Astrocyte (in vitro differentiated cells and primary cell): Measurements from ENCODE around the gene VSIG4. TPM values are rescaled to one million over a fixed set of nuclear protein-coding genes. Genes with fewer than 3 reads are reported as not detected.
A peak's percentile ranks its signal among the peaks of the same experiment; 100 is the strongest.

Experiments
- DNase-seq: peaks from one replicate; pipeline ENCODE4 v3.0.0-alpha.2; 2010; ENCODE audit warnings: low read depth
- FAIRE-seq: peaks from 2 replicates; lab custom pipeline; 2011; peaks lifted over from hg19 to GRCh38; lab: Jason Lieb, UNC
- H2AFZ ChIP-seq: 2 replicates; pipeline ENCODE4 v1.6.0; 2012; ENCODE audit warnings: low read depth, low read length, inconsistent platforms
- H3K27ac ChIP-seq: 2 replicates; pipeline ENCODE4 v1.5.1; 2011; ENCODE audit warnings: low read depth, low read length, inconsistent platforms
- H3K27me3 ChIP-seq: 2 replicates; pipeline ENCODE4 v1.6.0; 2011; ENCODE audit warnings: low read length, inconsistent platforms; ENCODE audit not compliant: insufficient read depth
- H3K36me3 ChIP-seq: 2 replicates; pipeline ENCODE4 v1.5.1; 2011; ENCODE audit warnings: low read length, inconsistent platforms; ENCODE audit not compliant: insufficient read depth
- H3K4me1 ChIP-seq: 2 replicates; pipeline ENCODE4 v1.5.1; 2011; ENCODE audit warnings: low read length, inconsistent platforms; ENCODE audit not compliant: insufficient read depth
- H3K4me2 ChIP-seq: 2 replicates; pipeline ENCODE4 v1.6.0; 2012; ENCODE audit warnings: low read length, inconsistent platforms
- H3K4me3 ChIP-seq: 2 replicates; pipeline ENCODE4 v1.5.1; 2011; ENCODE audit warnings: low read depth, mild to moderate bottlenecking, low read length, inconsistent platforms; ENCODE audit not compliant: insufficient read depth
- H3K79me2 ChIP-seq: 2 replicates; pipeline ENCODE4 v1.6.0; 2012; ENCODE audit warnings: mild to moderate bottlenecking, low read length, inconsistent platforms; ENCODE audit not compliant: insufficient read depth
- H3K9ac ChIP-seq: 2 replicates; pipeline ENCODE4 v1.6.0; 2012; ENCODE audit warnings: mild to moderate bottlenecking, low read length, inconsistent platforms
- H3K9me3 ChIP-seq: 2 replicates; pipeline ENCODE4 v1.5.1; 2012; ENCODE audit warnings: low read depth, mild to moderate bottlenecking, low read length, inconsistent platforms; ENCODE audit not compliant: insufficient read depth
- H4K20me1 ChIP-seq: 2 replicates; pipeline ENCODE4 v1.6.0; 2012; ENCODE audit warnings: low read length, inconsistent platforms; ENCODE audit not compliant: insufficient read depth
- H3K27ac Mint-ChIP-seq: one replicate; pipeline ENCODE4 v1.8.0; 2021; ENCODE audit warnings: mild to moderate bottlenecking, mixed read lengths; ENCODE audit not compliant: unreplicated experiment
- H3K27me3 Mint-ChIP-seq: one replicate; pipeline ENCODE4 v1.8.0; 2021; ENCODE audit warnings: low read depth, mixed read lengths; ENCODE audit not compliant: unreplicated experiment
- H3K36me3 Mint-ChIP-seq: one replicate; pipeline ENCODE4 v1.8.0; 2021; ENCODE audit warnings: low read depth, mixed read lengths; ENCODE audit not compliant: unreplicated experiment
- H3K4me1 Mint-ChIP-seq: one replicate; pipeline ENCODE4 v1.8.0; 2021; ENCODE audit warnings: low read depth, mixed read lengths; ENCODE audit not compliant: unreplicated experiment
- H3K4me3 Mint-ChIP-seq: one replicate; pipeline ENCODE4 v1.8.0; 2021; ENCODE audit warnings: mild to moderate bottlenecking, moderate library complexity, mixed read lengths; ENCODE audit not compliant: unreplicated experiment
- H3K9me3 Mint-ChIP-seq: one replicate; pipeline ENCODE4 v1.8.0; 2021; ENCODE audit warnings: mild to moderate bottlenecking, mixed read lengths; ENCODE audit not compliant: unreplicated experiment
- CTCF ChIP-seq: IDR thresholded peaks from 2 replicates; pipeline ENCODE4 v1.5.1; 2011; ENCODE audit warnings: low read depth, mild to moderate bottlenecking, inconsistent platforms, low read length, moderate library complexity; ENCODE audit not compliant: insufficient read depth
- EZH2 ChIP-seq: IDR thresholded peaks from 2 replicates; pipeline ENCODE4 v1.6.1; 2012; ENCODE audit warnings: mild to moderate bottlenecking, low read length, inconsistent platforms; ENCODE audit not compliant: insufficient read depth
- total RNA-seq: library from RNA; stranded (reverse); gene quantifications from 2 replicates; pipeline ENCODE4 v1.2.1, GENCODE V29; 2021

The VSIG4 gene
- total RNA-seq, 1 donor from 2014 or later: not detected

GRCh38 chrX:66050140-66050569 lies 10.3 kb upstream of the VSIG4 start:
- Histone ChIP-seq H4K20me1 (no peaks in the 10 kb centered on the region), H3K9ac (no peak overlapping the region), H3K79me2 (no peaks in the 10 kb centered on the region), H3K27me3 (no peaks in the 10 kb centered on the region), H3K36me3 (no peaks in the 10 kb centered on the region), H3K4me1 (no peaks in the 10 kb centered on the region), H3K9me3 (no peaks in the 10 kb centered on the region), H2AFZ (no peak overlapping the region), H3K4me3 (no peak overlapping the region), H3K4me2 (no peak overlapping the region), H3K27ac (no peak overlapping the region)
- Mint-ChIP-seq H3K27me3 (no peaks in the 10 kb centered on the region), H3K36me3 (no peaks in the 10 kb centered on the region), H3K4me1 (peaks cover 8% of the 10 kb centered on the region), H3K4me3 (no peak overlapping the region), H3K27ac (no peak overlapping the region), H3K9me3 (peaks cover 3% of the 10 kb centered on the region)
- no peak for TF ChIP-seq EZH2
- no peak for TF ChIP-seq CTCF
- DNase-seq (no peak), FAIRE-seq (peak; percentile 39)

GRCh38 chrX:66049056-66049455 lies 9.2 kb upstream of the VSIG4 start:
- no peak for DNase-seq
- Mint-ChIP-seq H3K36me3 (no peaks in the 10 kb centered on the region), H3K9me3 (peaks cover 3% of the 10 kb centered on the region), H3K27ac (no peak overlapping the region), H3K4me3 (no peak overlapping the region), H3K27me3 (no peaks in the 10 kb centered on the region), H3K4me1 (peaks cover 8% of the 10 kb centered on the region)
- TF ChIP-seq CTCF (no peak), EZH2 (no peak)
- Histone ChIP-seq H3K4me1 (no peaks in the 10 kb centered on the region), H3K9me3 (no peaks in the 10 kb centered on the region), H3K9ac (no peak overlapping the region), H2AFZ (no peak overlapping the region), H4K20me1 (no peaks in the 10 kb centered on the region), H3K27ac (no peak overlapping the region), H3K4me3 (no peak overlapping the region), H3K4me2 (no peak overlapping the region), H3K27me3 (no peaks in the 10 kb centered on the region), H3K36me3 (no peaks in the 10 kb centered on the region), H3K79me2 (no peaks in the 10 kb centered on the region)
- FAIRE-seq: peak; percentile 9

- no peak overlapping the region for H3K27ac ChIP-seq
- no peaks in the 10 kb centered on the region for H4K20me1 ChIP-seq
- TF ChIP-seq CTCF (no peak), EZH2 (no peak)
- H3K9ac ChIP-seq: no peak overlapping the region
- H3K4me1 ChIP-seq: no peaks in the 10 kb centered on the region
- FAIRE-seq (no peak), DNase-seq (no peak)
- Mint-ChIP-seq H3K9me3 (peaks cover 3% of the 10 kb centered on the region), H3K27me3 (no peaks in the 10 kb centered on the region), H3K4me3 (no peak overlapping the region), H3K27ac (no peak overlapping the region), H3K4me1 (peaks cover 8% of the 10 kb centered on the region), H3K36me3 (no peaks in the 10 kb centered on the region)
- no peaks in the 10 kb centered on the region for H3K9me3 ChIP-seq
- H3K79me2 ChIP-seq: no peaks in the 10 kb centered on the region
- no peak overlapping the region for H2AFZ ChIP-seq
- no peaks in the 10 kb centered on the region for H3K27me3 ChIP-seq
- H3K4me2 ChIP-seq: no peak overlapping the region
- no peak overlapping the region for H3K4me3 ChIP-seq
- H3K36me3 ChIP-seq: no peaks in the 10 kb centered on the region
These were observed 6.8 kb upstream of the VSIG4 start for GRCh38 chrX:66046612-66047235.
